ENCODE measurements around the gene ACO2. TPM values are rescaled to one million over a fixed set of nuclear protein-coding genes. Genes with fewer than 3 reads are reported as not detected.

The ACO2 gene
- total and polyA plus RNA-seq, 2 of the 13 experiments (the other 11 are each of a cell fraction or from before 2014, with no cell fraction given), result 19.2 to 45.6 TPM

- in situ Hi-C loops (cut with HindIII; ENCODE audit: extremely low pct_ligation_motif_present, low pct_unique_long_range_greater_than_20kb), result no loop called here
- DNase-seq (ENCODE audit: low spot score) (no peak), ATAC-seq (no peak), FAIRE-seq (no peak)
- H3K4me1 ChIP-seq (ENCODE audit: insufficient read depth, low read length), result peaks cover 45% of the 10 kb centered on the region
- ChIA-PET POLR2A (no interaction called here), CTCF (ENCODE audit: low intra/inter-chr PET ratio, low total read pairs) (interaction anchor here (1.5 kb wide), 1 partner anchor 26 kb away, joined by 3 read pairs; no protein-coding TSS in a partner anchor)
- H3K27ac ChIP-seq (ENCODE audit: extremely low read length, insufficient read depth, low read length), result no peak overlapping the region
- H3K36me3 ChIP-seq (replicated peaks in 1 of 2; ENCODE audit: control insufficient read depth in 1 of 2, insufficient read depth in 2 of 2, low read length in 2 of 2), result peaks cover 28 to 60% of the 10 kb centered on the region in 2 experiments
- H3K79me2 ChIP-seq (ENCODE audit: insufficient read depth, low read length), result no peaks in the 10 kb centered on the region
- no peaks in the 10 kb centered on the region for H3K9me3 ChIP-seq (ENCODE audit: low read length)
- no peak overlapping the region for H3K9ac ChIP-seq (ENCODE audit: insufficient read depth, low read depth, low read length)
- 0 out of 2 replicates have a peak, but pooled peaks cover 4% of the 10 kb centered on the region for H4K20me1 ChIP-seq (ENCODE audit: insufficient read depth, low read length)
- H3K27me3 ChIP-seq (ENCODE audit: control insufficient read depth in 1 of 2, insufficient read depth in 2 of 2, low read length in 2 of 2), result no peaks in the 10 kb centered on the region
- no TSS peak for BruUV-seq (replicated peaks)
- WGBS (ENCODE audit: low lambda C conversion rate), result 95% methylated on average over 8 of the region's 17 CpGs
- no peak overlapping the region for H2AFZ ChIP-seq (ENCODE audit: low read length)
- no peak overlapping the region for H3K4me2 ChIP-seq (ENCODE audit: low read depth, low read length)
- intact Hi-C loops (cut with micrococcal nuclease; ENCODE audit: unreplicated experiment), result no loop called here
- no peak overlapping the region for H3K4me3 ChIP-seq (replicated peaks in 1 of 3; ENCODE audit: insufficient read depth in 1 of 3, low read depth in 2 of 3, low read length in 3 of 3)
- TF ChIP-seq TMF1 (CRISPR knock-in tag; IDR thresholded peaks at IDR 0.05; ENCODE audit: low read depth), result no peak
- 0 out of 2 replicates have a peak, but pooled peaks have one; percentile 7 for TF ChIP-seq ZC3H13 (CRISPR knock-in tag; IDR thresholded peaks at IDR 0.05)
These were observed 63.0 kb downstream of the ACO2 start for GRCh38 chr22:41531715-41532477.

- H3K4me2 ChIP-seq (ENCODE audit: low read depth, low read length), result no peak overlapping the region
- DNase-seq (ENCODE audit: low spot score), result peak; percentile 58
- intact Hi-C loops (cut with micrococcal nuclease; ENCODE audit: unreplicated experiment) (no loop called here), in situ Hi-C loops (cut with HindIII; ENCODE audit: extremely low pct_ligation_motif_present, low pct_unique_long_range_greater_than_20kb) (no loop called here)
- peaks cover 35% of the 10 kb centered on the region for H3K4me1 ChIP-seq (ENCODE audit: insufficient read depth, low read length)
- 65% methylated on average over 12 of the region's 19 CpGs for WGBS (ENCODE audit: low lambda C conversion rate)
- no peak overlapping the region for H3K27ac ChIP-seq (ENCODE audit: extremely low read length, insufficient read depth, low read length)
- ATAC-seq, result peak; percentile 73
- FAIRE-seq, result peak; percentile 68
- no peak overlapping the region for H3K4me3 ChIP-seq (replicated peaks in 1 of 3; ENCODE audit: insufficient read depth in 1 of 3, low read depth in 2 of 3, low read length in 3 of 3)
- no peak overlapping the region for H2AFZ ChIP-seq (ENCODE audit: low read length)
- H4K20me1 ChIP-seq (ENCODE audit: insufficient read depth, low read length), result 0 out of 2 replicates have a peak, but pooled peaks cover 4% of the 10 kb centered on the region
- ChIA-PET POLR2A (interaction anchor here (1.1 kb wide), 1 partner anchor 152 kb away, joined by 3 read pairs; the partner anchor contains the start of gene TEF), CTCF (ENCODE audit: low intra/inter-chr PET ratio, low total read pairs) (interaction anchor here (1.4 to 1.7 kb wide), 3 partner anchors 25 to 129 kb away, joined by 3 to 5 read pairs (median 3); no protein-coding TSS in a partner anchor)
- peaks cover 21 to 52% of the 10 kb centered on the region in 2 experiments for H3K36me3 ChIP-seq (replicated peaks in 1 of 2; ENCODE audit: control insufficient read depth in 1 of 2, insufficient read depth in 2 of 2, low read length in 2 of 2)
- no peaks in the 10 kb centered on the region for H3K27me3 ChIP-seq (ENCODE audit: control insufficient read depth in 1 of 2, insufficient read depth in 2 of 2, low read length in 2 of 2)
- H3K9ac ChIP-seq (ENCODE audit: insufficient read depth, low read depth, low read length), result no peak overlapping the region
- no TSS peak for BruUV-seq (replicated peaks)
- H3K9me3 ChIP-seq (ENCODE audit: low read length), result no peaks in the 10 kb centered on the region
- H3K79me2 ChIP-seq (ENCODE audit: insufficient read depth, low read length), result no peaks in the 10 kb centered on the region
- TF ChIP-seq ZSCAN5A (CRISPR knock-in tag; IDR thresholded peaks at IDR 0.05; ENCODE audit: borderline replicate concordance) (no peak), ZNF724P (CRISPR knock-in tag; IDR thresholded peaks at IDR 0.05; ENCODE audit: borderline replicate concordance) (no peak), KDM1A (CRISPR knock-in tag; IDR thresholded peaks at IDR 0.05) (no peak), ZNF746 (CRISPR knock-in tag; IDR thresholded peaks at IDR 0.05) (no peak), SP5 (CRISPR knock-in tag; IDR thresholded peaks at IDR 0.05; ENCODE audit: borderline replicate concordance, low read depth) (no peak), MXD3 (CRISPR knock-in tag; IDR thresholded peaks at IDR 0.05) (no peak), SAP130 (CRISPR knock-in tag; IDR thresholded peaks at IDR 0.05; ENCODE audit: low read depth) (0 out of 2 replicates have a peak, but pooled peaks have one; percentile 14), FOXO1 (CRISPR knock-in tag; IDR thresholded peaks at IDR 0.05) (no peak), MTERF4 (CRISPR knock-in tag; IDR thresholded peaks at IDR 0.05) (no peak), SNAI1 (CRISPR knock-in tag; IDR thresholded peaks at IDR 0.05; ENCODE audit: borderline replicate concordance) (no peak)
These were observed 64.2 kb downstream of the ACO2 start for GRCh38 chr22:41532908-41533825.

Measured in HepG2 (cell line).